OCI-LY7 (cell line): ENCODE measurements around the gene GPRC5C. TPM values are rescaled to one million over a fixed set of nuclear protein-coding genes. Genes with fewer than 3 reads are reported as not detected.

Experiments used
- BruUV-seq: library from RNA; stranded (reverse); fragments of 400-500 nt; replicated peaks from 2 replicates; lab custom pipeline; 2021; lab: Mats Ljungman, UMichigan
- CTCF ChIA-PET: fragments of 300-600 bp; sonication (Branson Sonifier 250); formaldehyde crosslinking; loops from one replicate; lab custom pipeline; 2022; ENCODE audit warnings: antibody characterized with exemption; ENCODE audit not compliant: unreplicated experiment; lab: Charles Lee
- POLR2A ChIA-PET: fragments of 300-600 bp; sonication (Branson Sonifier 250); formaldehyde crosslinking; loops from one replicate; lab custom pipeline; 2022; ENCODE audit warnings: antibody characterized with exemption; lab: Charles Lee
- DNase-seq: peaks from one replicate; pipeline ENCODE4 v3.0.0-alpha.2; 2015; ENCODE audit warnings: low spot score
- H2AFZ ChIP-seq: fragments of 200-600 bp; sonication (generic), shearing (Covaris generic); 2 replicates; pipeline ENCODE4 v1.6.1; 2014; ENCODE audit warnings: mild to moderate bottlenecking, antibody characterized with exemption, low read length, moderate library complexity
- H3K27ac ChIP-seq: fragments of 200-600 bp; sonication (generic); 2 replicates; pipeline ENCODE4 v1.5.1; 2014; ENCODE audit warnings: mixed run types, low read depth, mild to moderate bottlenecking, moderate library complexity, low read length, inconsistent platforms; ENCODE audit not compliant: poor library complexity, severe bottlenecking
- H3K36me3 ChIP-seq: fragments of 200-600 bp; sonication (generic); 2 replicates; pipeline ENCODE4 v1.6.1; 2014; ENCODE audit warnings: mild to moderate bottlenecking, antibody characterized with exemption, low read length, moderate library complexity, mixed read lengths; ENCODE audit not compliant: insufficient read depth
- H3K4me1 ChIP-seq: fragments of 200-600 bp; sonication (generic); 2 replicates; pipeline ENCODE4 v1.5.1; 2014; ENCODE audit warnings: mild to moderate bottlenecking, low read length; ENCODE audit not compliant: insufficient read depth, poor library complexity, severe bottlenecking
- H3K4me2 ChIP-seq: fragments of 200-600 bp; sonication (generic); 2 replicates; pipeline ENCODE4 v1.6.1; 2014; ENCODE audit warnings: mild to moderate bottlenecking, low read length
- H3K4me3 ChIP-seq: fragments of 200-600 bp; sonication (generic); 2 replicates; pipeline ENCODE4 v1.5.1; 2014; ENCODE audit warnings: mild to moderate bottlenecking, low read depth, low read length; ENCODE audit not compliant: poor library complexity, severe bottlenecking
- H3K79me2 ChIP-seq: fragments of 200-600 bp; sonication (generic); 2 replicates; pipeline ENCODE4 v1.6.1; 2016; ENCODE audit warnings: low read depth, mild to moderate bottlenecking, low read length, moderate library complexity, mixed read lengths; ENCODE audit not compliant: insufficient read depth
- H3K9me2 ChIP-seq: fragments of 200-600 bp; sonication (generic); 2 replicates; pipeline ENCODE4 v1.6.1; 2016; ENCODE audit warnings: mild to moderate bottlenecking, low read length, mixed read lengths; ENCODE audit not compliant: insufficient read depth
- H3K9me3 ChIP-seq: fragments of 200-600 bp; sonication (generic); 2 replicates; pipeline ENCODE4 v1.6.1; 2014; ENCODE audit warnings: mild to moderate bottlenecking, mixed run types, low read length, mixed read lengths
- H4K20me1 ChIP-seq: fragments of 200-600 bp; sonication (generic); 2 replicates; pipeline ENCODE4 v1.6.1; 2014; ENCODE audit warnings: mild to moderate bottlenecking, antibody characterized with exemption, low read length, moderate library complexity, mixed read lengths; ENCODE audit not compliant: insufficient read depth
- CTCF ChIP-seq: fragments of 200-600 bp; sonication (generic); conservative IDR thresholded peaks from 2 replicates; pipeline ENCODE4 v1.5.1; 2014; ENCODE audit warnings: mild to moderate bottlenecking, antibody characterized with exemption, low read length, moderate library complexity, mixed read lengths
- EZH2phosphoT487 ChIP-seq: fragments of 200-600 bp; sonication (generic); IDR thresholded peaks from 2 replicates; pipeline ENCODE4 v1.6.1; 2018; ENCODE audit warnings: low read depth, borderline replicate concordance, mild to moderate bottlenecking, mixed run types, antibody characterized with exemption, low read length, moderate library complexity, mixed read lengths
- intact Hi-C: fragments of 100-400 bp; cut with micrococcal nuclease; formaldehyde crosslinking; loops from one replicate; pipeline ENCODE4 v1.10.0; 2022; ENCODE audit not compliant: unreplicated experiment
- total RNA-seq, 2 experiments: library from RNA; depleted of rRNA in 1 of 2; stranded (reverse); fragments of >200 nt in 1 of 2; shearing (Covaris generic) in 1 of 2; gene quantifications; 2 replicates each; pipeline ENCODE4 v1.2.3, GENCODE V29; 2014 to 2022

The GPRC5C gene
- total RNA-seq, 2 experiments from 2014 or later, result 1.1 to 19.5 TPM

GRCh38 chr17:74458835-74459234 is 26.9 kb downstream of the GPRC5C start:
- no peak for DNase-seq
- no peaks in the 10 kb centered on the region for H3K79me2 ChIP-seq
- peaks cover 48% of the 10 kb centered on the region for H3K4me1 ChIP-seq
- H4K20me1 ChIP-seq, result no peaks in the 10 kb centered on the region
- no peaks in the 10 kb centered on the region for H3K9me2 ChIP-seq
- TF ChIP-seq EZH2phosphoT487 (no peak), CTCF (no peak)
- H3K4me2 ChIP-seq, result no peak overlapping the region
- POLR2A ChIA-PET, result no interaction called here
- CTCF ChIA-PET, result interaction anchor here (1.0 kb wide), 1 partner anchor 80 kb away, joined by 3 read pairs; no protein-coding TSS in a partner anchor
- no TSS peak for BruUV-seq
- no peak overlapping the region for H3K27ac ChIP-seq
- no peak overlapping the region for H2AFZ ChIP-seq
- intact Hi-C loops, result loop anchor here (10.0 kb wide), 1 partner anchor 244 kb away; the partner anchor contains the start of gene TTYH2
- no peaks in the 10 kb centered on the region for H3K9me3 ChIP-seq
- H3K36me3 ChIP-seq, result no peaks in the 10 kb centered on the region
- H3K4me3 ChIP-seq, result no peak overlapping the region

GRCh38 chr17:74459622-74460021 is 27.7 kb downstream of the GPRC5C start:
- POLR2A ChIA-PET, result no interaction called here
- no peaks in the 10 kb centered on the region for H3K9me3 ChIP-seq
- H4K20me1 ChIP-seq, result no peaks in the 10 kb centered on the region
- TF ChIP-seq EZH2phosphoT487 (no peak), CTCF (no peak)
- H3K4me1 ChIP-seq, result peaks cover 44% of the 10 kb centered on the region
- no peaks in the 10 kb centered on the region for H3K79me2 ChIP-seq
- H3K27ac ChIP-seq, result no peak overlapping the region
- H3K36me3 ChIP-seq, result no peaks in the 10 kb centered on the region
- CTCF ChIA-PET, result no interaction called here
- H3K9me2 ChIP-seq, result no peaks in the 10 kb centered on the region
- intact Hi-C loops, result loop anchor here (10.0 kb wide), 1 partner anchor 245 kb away; the partner anchor contains the start of gene TTYH2
- no peak overlapping the region for H3K4me3 ChIP-seq
- no peak overlapping the region for H3K4me2 ChIP-seq
- BruUV-seq, result no TSS peak
- H2AFZ ChIP-seq, result no peak overlapping the region
- DNase-seq, result no peak

DNA sequence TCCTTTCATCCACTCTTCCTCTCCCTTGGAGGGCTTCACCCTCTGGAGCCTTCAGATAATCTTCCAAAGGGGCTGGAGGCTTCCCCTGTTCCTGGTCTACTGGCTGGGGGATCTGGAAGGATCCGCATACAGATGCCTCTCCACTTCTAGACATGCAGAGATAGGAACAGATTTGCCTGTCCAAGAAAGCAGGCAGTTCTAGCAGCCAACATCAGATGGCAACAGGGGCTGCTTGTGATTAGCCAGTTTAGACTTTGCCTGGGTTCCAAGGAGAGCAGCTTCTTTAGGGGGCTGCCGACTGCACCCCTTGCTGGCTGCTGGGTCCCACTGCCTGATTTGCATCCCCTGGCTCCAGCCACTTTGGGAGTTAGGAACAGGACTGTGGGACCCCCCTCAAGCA is 28.4 kb downstream of the GPRC5C start:
- Histone ChIP-seq H3K27ac (no peak overlapping the region), H4K20me1 (no peaks in the 10 kb centered on the region), H3K4me1 (peaks cover 38% of the 10 kb centered on the region), H3K9me3 (no peaks in the 10 kb centered on the region), H3K4me2 (no peak overlapping the region), H3K4me3 (no peak overlapping the region), H3K36me3 (no peaks in the 10 kb centered on the region), H3K79me2 (no peaks in the 10 kb centered on the region), H2AFZ (no peak overlapping the region), H3K9me2 (no peaks in the 10 kb centered on the region)
- DNase-seq, result no peak
- TF ChIP-seq EZH2phosphoT487, result no peak
- TF ChIP-seq CTCF, result peak; percentile 44; the same call in 1 of the 2 replicates
- no TSS peak for BruUV-seq
- ChIA-PET CTCF (no interaction called here), POLR2A (no interaction called here)
- intact Hi-C loops, result no loop called here
